Astrocyte (in vitro differentiated cells and primary cell): ENCODE results near the gene NCSTN.

Experiments
- EZH2 ChIP-seq: IDR thresholded peaks from 2 replicates; pipeline ENCODE4 v1.6.1; 2012; ENCODE audit warnings: mild to moderate bottlenecking, low read length, inconsistent platforms; ENCODE audit not compliant: insufficient read depth
- TF ChIP-seq, protein P1 (sequence below): IDR thresholded peaks from 2 replicates; pipeline ENCODE4 v1.5.1; 2011; ENCODE audit warnings: low read depth, mild to moderate bottlenecking, inconsistent platforms, low read length, moderate library complexity; ENCODE audit not compliant: insufficient read depth

DNA sequence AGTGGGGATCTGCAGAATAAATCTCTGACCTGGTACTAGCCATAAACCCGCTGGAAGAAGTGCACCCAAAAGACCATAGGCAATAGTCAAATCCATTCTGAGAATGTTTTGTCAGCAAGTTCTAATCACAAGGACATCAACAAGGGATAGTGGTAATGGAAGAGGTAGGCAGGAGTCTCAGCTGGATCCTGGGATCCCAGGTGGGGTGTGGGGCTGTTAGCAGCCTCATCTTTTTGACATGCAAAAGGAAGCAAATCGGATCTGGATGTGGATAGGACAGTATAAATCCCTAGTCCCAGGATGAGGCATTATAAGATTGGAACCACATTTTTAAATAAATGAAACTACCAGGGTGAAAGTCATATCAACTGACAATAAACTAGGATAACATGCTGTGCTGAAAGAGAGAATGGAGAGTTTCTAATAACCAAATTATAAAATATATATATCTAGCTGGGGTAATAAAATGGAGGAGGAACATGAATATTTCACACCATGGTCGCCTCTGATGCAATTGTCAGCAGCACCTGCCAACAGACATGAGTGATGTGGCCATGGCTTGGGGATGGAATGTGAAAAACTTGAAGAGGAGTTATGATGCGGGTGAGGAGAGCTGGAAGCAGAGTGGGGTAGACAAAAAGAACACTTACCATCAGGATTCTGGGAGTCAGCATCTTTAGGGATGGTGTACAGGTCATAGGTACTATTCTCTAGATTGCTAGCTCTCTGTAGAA is 34.6 kb upstream of the NCSTN start:
- TF ChIP-seq, protein P1, sequence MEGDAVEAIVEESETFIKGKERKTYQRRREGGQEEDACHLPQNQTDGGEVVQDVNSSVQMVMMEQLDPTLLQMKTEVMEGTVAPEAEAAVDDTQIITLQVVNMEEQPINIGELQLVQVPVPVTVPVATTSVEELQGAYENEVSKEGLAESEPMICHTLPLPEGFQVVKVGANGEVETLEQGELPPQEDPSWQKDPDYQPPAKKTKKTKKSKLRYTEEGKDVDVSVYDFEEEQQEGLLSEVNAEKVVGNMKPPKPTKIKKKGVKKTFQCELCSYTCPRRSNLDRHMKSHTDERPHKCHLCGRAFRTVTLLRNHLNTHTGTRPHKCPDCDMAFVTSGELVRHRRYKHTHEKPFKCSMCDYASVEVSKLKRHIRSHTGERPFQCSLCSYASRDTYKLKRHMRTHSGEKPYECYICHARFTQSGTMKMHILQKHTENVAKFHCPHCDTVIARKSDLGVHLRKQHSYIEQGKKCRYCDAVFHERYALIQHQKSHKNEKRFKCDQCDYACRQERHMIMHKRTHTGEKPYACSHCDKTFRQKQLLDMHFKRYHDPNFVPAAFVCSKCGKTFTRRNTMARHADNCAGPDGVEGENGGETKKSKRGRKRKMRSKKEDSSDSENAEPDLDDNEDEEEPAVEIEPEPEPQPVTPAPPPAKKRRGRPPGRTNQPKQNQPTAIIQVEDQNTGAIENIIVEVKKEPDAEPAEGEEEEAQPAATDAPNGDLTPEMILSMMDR: no peak
- no peak for TF ChIP-seq EZH2
